ENCODE data around the gene CNTN5.

DNA sequence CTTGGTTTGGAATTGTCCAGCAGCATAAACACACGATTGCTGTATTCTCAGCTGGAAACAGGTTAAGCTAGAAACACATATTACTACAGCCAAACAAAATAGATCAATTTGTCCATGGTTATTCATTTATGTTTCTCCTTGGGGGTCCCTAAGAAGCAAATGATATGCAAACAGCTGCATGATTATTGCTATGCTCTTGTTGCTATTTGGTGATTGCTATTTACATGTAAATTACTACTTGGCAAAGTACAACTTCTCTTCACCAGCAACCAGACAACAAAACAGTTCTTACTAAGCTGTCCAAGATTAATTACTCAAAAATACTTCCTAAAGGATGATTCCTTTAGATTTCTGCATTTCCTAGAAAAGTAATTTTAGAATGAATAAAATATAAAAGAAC is 1098.4 kb downstream of the CNTN5 start:
- no peak for TF ChIP-seq POLR2A (IDR thresholded peaks at IDR 0.05)
- no peak for TF ChIP-seq CTCF (IDR thresholded peaks at IDR 0.05)

All from esophagus squamous epithelium (tissue), 4 donors.